Hematopoietic multipotent progenitor cell treated with erythropoietin and hydrocortisone succinate and interleukin-3 and kit ligand, for 17 days (in vitro differentiated cells): ENCODE results near the gene KSR1.
"Not testable (repeated sequence)": the region's sequence is repeated elsewhere in the genome, so short reads cannot be mapped to it uniquely, and the experiment has no call there.

ENCODE experiments used
- DNase-seq: peaks from one replicate; pipeline ENCODE4 v3.0.0-alpha.2; 2015; ENCODE audit warnings: low spot score

KSR1 gene

GRCh38 chr17:27426471-27426870, 29.8 kb upstream of the KSR1 start:
- not testable (repeated sequence) for DNase-seq

DNA sequence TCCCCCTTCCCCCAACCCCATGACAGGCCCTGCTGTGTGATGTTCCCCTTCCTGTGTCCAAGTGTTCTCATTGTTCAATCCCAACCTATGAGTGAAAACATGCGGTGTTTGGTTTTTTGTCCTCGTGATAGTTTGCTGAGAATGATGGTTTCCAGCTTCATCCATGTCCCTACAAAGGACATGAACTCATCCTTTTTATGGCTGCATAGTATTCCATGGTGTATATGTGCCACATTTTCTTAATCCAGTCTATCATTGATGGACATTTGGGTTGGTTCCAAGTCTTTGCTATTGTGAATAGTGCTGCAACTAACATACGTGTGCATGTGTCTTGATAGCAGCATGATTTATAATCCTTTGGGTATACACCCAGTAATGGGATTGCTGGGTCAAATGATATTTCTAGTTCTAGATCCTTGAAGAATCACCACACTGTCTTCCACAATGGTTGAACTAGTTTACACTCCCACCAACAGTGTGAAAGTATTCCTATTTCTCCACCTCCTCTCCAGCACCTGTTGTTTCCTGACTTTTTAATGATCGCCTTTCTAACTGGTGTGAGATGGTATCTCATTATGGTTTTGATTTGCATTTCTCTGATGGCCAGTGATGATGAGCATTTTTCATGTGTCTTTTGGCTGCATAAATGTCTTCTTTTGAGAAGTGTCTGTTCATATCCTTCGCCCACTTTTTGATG, 28.9 kb upstream of the KSR1 start:
- not testable (repeated sequence) for DNase-seq

- DNase-seq: no peak
Observed at GRCh38 chr17:27428781-27429505, 27.3 kb upstream of the KSR1 start.

DNA sequence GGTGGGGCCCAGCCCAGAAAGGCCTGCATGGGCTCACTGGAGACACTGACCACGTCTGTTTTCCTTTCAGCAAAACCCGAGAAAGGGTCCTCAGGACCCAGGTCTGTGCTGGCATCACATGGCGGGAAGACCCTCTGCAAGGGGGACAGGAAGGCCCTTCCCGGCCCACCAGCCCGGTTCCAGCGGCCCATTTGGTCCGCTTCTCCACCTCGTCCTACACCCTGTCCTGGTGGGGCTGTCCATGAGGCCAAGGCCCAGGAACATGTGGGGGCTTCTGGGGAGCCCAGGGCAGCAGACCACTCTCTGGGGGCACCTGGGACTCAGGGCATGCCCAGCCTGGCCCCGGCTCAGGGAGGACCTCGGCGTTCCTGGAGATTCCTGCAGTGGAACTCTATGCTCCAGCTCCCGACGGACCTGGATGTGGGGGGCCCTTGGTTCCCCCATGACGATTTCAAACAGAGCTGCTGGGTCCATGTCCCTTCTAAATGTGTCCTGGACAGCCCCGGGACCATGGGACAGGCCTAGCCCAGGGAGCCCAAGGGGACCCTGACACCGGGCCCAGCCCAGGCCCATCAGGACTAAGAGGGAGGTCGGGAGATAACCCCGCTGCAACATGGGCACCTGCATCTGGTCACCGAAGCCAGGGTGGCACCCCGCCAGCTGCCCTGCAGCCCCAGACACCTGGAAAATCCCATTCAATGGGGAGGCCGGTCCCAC, 26.4 kb upstream of the KSR1 start:
- DNase-seq: no peak

DNA sequence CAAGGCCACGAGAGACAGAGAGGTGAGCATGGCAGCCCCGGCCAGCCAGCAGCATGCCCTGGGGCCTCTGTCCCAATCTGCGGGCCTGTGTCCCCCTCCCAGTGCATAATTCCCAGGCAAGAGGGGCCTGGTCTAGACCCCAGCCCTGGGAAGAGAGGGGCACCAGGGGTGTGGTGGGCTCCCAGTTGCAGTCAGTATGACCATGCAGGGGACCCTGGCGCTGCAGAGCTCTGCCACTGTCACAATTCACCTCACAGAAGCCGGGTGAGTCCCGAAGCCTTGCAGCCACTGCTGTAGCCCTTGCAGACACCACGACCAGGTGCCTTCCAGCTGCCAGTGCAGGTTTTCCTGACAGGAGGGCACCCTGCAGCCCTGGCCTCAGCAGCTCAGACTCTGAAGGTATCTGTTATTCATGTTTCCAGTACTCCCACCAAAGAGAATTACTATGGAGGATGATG, 25.8 kb upstream of the KSR1 start:
- no peak for DNase-seq

GRCh38 chr17:27430882-27431491, 25.3 kb upstream of the KSR1 start:
- peak; percentile 47 for DNase-seq

- DNase-seq: no peak
Observed at GRCh38 chr17:27433521-27433920, 22.7 kb upstream of the KSR1 start.

GRCh38 chr17:27435431-27436070, 20.7 kb upstream of the KSR1 start:
- DNase-seq: not testable (repeated sequence)

GRCh38 chr17:27438348-27438998, 17.8 kb upstream of the KSR1 start:
- no peak for DNase-seq

DNA sequence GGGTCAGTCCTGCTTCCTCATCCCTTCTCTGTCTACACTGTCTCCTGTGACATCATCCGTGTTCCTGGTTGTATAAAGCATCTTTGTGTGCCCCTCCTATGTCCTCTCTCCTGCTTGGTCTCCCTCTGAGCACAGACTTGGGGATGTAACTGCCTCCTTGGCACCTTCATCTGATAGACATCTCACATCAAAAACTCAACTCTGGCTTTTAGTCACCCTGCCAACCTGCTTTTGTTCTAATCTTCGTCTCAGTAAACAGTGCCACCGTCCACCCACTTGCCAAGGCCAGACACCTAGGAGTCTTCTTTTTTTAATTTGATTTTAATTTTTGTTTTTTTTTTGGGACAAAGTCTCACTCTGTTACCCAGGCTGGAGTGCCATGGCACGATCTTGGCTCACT, 16.9 kb upstream of the KSR1 start:
- no peak for DNase-seq

DNA sequence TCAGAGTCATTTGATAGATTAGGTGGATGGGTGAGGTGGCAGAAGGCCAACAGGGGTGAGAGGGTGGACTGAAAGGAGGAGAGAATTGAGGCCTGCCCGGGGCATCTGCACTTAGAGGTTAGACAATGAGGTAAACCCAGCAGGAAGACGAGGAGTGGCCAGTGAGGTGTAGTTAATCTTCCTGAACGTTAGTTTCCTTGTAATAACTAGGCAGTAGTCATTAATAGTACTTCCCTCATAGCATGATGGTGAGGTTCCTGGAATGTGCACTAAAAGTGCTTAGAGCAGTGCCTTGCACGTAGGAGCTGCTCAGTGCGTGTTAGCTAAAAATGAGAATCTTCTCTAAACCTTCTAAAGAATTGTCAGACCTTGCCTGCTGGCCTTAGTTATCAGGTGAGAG, 13.5 kb upstream of the KSR1 start:
- DNase-seq: no peak

DNA sequence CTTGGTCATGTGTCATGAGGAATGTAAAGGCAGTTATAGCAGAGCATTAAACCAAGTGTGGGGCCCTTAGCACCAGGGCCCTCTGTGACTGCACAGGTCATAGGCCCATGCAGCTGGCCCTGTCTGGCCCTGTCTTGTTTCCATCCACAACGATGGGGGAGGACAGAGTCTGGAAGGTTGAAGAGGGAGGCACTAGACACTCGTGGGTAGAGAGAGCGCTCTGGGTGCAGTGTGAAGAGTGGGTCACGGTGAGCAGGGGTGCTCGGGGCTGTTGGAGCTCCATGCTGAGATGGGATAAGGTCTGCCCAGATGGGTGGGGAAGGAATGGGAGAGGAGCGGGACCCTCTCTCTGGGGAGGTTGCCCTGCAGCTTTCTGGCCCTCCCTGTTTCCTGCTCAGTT, 12.8 kb upstream of the KSR1 start:
- DNase-seq: no peak

GRCh38 chr17:27445971-27446370, 10.3 kb upstream of the KSR1 start:
- DNase-seq: no peak

GRCh38 chr17:27446569-27447301, 9.5 kb upstream of the KSR1 start:
- peak; percentile 70 for DNase-seq

DNA sequence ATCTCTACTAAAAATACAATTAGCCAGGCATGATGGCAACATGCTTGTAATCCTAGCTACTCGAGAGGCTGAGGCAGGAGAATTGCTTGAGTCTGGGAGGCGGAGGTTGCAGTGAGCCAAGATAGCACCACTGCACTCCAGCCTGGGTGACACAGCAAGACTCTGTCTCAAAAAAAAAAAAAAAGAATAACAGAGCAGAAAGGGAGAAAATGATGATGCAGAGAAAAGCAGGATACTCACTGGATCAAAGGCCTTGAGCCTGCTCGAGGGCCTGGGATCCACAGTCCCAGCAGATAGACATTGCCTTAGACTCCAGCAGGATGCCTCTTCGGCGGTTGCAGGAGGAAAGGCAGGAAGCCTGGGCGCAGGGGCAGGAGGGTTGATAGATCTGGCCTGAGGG, 7.7 kb upstream of the KSR1 start:
- DNase-seq: peak; percentile 46

DNA sequence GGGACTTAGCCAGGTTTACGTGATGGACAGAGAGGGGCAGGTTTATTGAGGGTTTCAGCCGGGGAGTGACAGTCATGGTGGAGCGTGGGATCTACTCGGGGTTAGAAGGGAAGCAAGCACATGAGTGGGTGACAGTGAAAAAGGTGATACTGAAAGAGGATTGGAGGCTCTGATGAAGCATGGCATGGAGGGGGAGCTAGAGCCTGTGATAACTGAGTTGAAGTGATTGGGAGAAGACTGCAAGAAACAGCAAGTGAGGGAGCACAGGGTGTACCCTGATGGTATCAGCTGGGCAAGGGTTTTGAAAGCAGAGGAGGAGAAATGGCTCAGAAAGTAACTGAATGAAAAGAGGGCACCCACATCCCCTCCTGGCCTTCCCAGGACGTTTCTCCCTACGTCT, 6.7 kb upstream of the KSR1 start:
- peak; percentile 64 for DNase-seq

- DNase-seq: no peak
Observed at GRCh38 chr17:27449988-27450387, 6.3 kb upstream of the KSR1 start.

- DNase-seq: no peak
Observed at GRCh38 chr17:27450416-27450815, 5.8 kb upstream of the KSR1 start.

GRCh38 chr17:27451906-27452305, 4.3 kb upstream of the KSR1 start:
- no peak for DNase-seq

GRCh38 chr17:27452828-27453227, 3.4 kb upstream of the KSR1 start:
- DNase-seq: no peak

DNA sequence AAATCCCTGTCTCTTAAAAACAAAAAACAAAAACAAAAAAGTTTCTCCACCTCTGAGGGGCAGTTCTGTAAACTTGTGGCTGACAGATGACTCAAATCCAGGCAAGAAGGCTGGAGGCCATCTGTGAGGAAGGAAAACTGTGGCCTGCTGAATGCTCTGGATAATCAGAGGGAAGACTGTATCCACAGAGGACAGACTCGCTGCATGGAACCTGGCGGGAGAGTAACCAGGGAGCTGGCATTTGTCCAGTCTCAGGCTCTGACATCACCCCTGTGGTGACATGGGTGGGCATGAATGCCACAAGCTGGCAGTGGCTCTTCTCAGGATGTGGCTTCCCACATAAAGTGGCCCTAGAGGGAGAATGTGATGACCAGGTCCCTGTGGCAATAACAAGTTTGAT, 2.8 kb upstream of the KSR1 start:
- no peak for DNase-seq
